Renal cortical epithelial cell (primary cell): ENCODE measurements around the gene EXOC4. TPM values are rescaled to one million over a fixed set of nuclear protein-coding genes. Genes with fewer than 3 reads are reported as not detected.

Experiments
- DNase-seq: peaks from one replicate; pipeline ENCODE4 v3.0.0-alpha.2; 2011; ENCODE audit warnings: low read depth
- total RNA-seq: library from RNA; depleted of rRNA; stranded (reverse); fragments of >200 nt; gene quantifications from 2 replicates; pipeline ENCODE4 v1.2.3, GENCODE V29; 2014

The EXOC4 gene
- total RNA-seq, 1 donor from 2014 or later, result 144 TPM

GRCh38 chr7:133573554-133574265 lies 320.8 kb downstream of the EXOC4 start:
- no peak for DNase-seq

GRCh38 chr7:133575726-133576440 lies 323.0 kb downstream of the EXOC4 start:
- DNase-seq, result no peak

DNA sequence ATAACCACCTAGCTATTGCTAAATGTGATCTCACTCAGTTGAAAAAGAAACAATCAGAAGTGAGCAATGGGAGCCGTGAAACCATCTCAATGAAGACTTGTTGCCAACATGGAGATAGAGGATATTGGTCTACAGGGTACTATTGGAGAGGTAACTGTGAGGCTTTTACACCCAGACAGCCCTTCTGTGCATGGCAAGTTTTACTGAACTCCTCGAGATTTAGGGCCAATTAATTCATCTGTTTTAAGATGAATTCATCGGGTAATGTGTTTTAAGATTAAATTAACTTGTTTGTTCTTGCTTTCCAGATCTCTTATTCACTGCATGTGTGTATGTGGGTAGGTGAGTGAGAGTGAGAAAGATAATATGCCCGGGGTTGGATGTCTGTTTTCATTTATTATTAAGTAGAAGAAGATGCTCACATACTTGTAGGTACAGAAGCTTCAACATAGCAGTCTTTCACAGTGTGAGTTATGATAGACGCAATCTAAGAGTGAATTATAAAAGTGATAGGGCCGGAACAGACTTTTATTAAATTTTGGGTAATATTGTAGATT lies 323.8 kb downstream of the EXOC4 start:
- no peak for DNase-seq

GRCh38 chr7:133582766-133583523 lies 330.1 kb downstream of the EXOC4 start:
- DNase-seq, result peak; percentile 19

DNA sequence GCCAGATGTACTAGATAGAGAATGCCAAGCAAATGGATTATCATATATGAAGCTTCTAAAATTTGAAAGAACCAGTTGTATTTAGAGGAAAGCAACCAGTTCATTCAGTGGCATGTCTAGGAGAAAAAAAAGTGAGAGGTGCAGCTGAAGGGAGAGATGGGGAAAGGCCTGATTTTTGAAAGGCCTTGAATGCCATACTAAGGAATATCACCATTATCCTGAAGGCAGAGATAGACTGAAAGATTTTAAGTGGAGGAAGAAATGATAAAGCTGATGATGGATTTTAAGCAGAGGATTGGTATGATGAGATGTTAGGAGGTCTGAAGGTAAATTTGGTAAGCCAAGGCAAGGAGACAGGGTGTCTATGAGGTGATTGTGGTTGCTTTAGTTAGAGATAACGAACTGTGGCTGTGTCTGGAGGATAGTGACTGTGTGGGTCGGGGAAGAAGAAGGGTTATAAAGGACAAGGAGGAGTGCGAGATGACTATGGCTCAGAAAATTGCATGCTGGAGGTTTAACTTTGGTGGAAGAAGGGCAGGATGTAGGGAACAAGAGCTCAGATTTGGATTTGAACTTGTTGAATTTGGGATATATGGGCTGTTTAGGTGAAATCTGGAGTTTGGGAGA lies 330.8 kb downstream of the EXOC4 start:
- DNase-seq, result no peak

DNA sequence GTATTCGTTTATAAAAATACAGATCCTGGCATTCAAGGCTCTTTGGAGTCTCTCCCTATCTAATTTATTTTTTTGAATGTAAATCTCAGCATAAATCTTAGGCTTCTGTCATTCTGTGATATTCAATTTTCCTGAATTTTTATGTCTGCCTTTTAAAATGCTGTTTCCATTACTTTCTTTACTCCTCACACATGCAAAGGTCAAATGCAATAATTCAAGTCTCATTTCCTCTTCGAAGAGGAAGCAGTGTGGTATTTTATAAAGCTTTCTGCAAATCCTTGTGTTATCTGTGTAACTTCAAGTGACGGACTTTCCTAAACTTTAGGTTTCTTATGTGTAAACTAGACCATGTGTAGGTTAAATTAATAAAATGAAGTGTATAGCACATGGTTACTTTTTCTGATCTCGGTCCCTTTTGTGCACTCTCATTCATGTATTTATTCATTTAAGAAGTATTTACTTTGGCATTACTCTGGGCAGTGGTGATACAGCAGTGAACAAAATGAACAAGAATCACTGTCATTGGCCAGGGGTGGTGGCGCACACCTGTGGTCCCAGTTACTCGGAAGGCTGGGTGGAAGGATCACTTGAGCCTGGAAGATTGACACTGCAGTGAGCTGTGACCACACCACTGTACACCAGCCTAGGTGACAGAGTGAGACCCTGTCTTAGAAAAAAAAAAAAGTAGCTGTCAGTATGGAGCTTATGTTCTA lies 332.2 kb downstream of the EXOC4 start:
- no peak for DNase-seq

DNA sequence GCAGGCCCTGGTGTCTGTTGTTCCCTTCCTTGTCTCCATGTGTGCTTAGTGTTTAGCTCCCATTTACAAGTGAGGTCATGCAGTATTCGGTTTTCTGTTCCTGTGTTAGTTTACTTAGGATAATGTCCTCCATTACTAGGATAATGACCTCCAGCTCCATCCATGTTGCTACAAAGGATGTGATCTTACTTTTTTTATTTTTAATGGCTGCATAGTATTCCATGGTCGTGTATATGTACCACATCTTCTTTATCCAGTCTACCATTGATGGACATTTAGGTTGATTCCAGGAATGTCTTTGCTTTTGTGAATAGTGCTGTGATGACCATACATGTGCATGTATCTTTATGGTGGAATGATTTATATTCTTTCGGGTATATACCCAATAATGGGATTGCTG lies 333.4 kb downstream of the EXOC4 start:
- DNase-seq, result no peak

GRCh38 chr7:133587903-133588302 lies 335.0 kb downstream of the EXOC4 start:
- DNase-seq, result no peak

DNA sequence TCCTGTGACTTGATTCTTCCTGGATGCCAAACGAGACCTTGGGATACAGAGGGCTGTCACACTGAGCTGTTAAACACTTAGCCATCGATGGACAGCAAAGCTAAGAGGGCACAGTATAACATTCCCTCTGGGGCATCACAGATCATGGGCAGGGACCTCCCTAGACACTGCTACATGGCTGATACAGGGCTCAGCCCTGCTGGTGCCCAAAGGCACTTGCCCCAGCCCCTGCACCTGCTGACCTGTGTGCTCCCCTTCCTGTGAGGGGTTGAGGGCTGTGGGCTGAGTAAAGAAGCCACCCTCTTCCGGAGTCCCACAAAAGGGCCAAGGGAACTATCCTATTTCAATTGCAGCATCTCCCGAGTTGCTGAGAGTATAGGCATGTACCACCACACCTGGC lies 337.9 kb downstream of the EXOC4 start:
- DNase-seq, result no peak

GRCh38 chr7:133591704-133592340 lies 338.9 kb downstream of the EXOC4 start:
- DNase-seq, result no peak

GRCh38 chr7:133593561-133593960 lies 340.7 kb downstream of the EXOC4 start:
- no peak for DNase-seq

GRCh38 chr7:133601617-133602016 lies 348.7 kb downstream of the EXOC4 start:
- no peak for DNase-seq

DNA sequence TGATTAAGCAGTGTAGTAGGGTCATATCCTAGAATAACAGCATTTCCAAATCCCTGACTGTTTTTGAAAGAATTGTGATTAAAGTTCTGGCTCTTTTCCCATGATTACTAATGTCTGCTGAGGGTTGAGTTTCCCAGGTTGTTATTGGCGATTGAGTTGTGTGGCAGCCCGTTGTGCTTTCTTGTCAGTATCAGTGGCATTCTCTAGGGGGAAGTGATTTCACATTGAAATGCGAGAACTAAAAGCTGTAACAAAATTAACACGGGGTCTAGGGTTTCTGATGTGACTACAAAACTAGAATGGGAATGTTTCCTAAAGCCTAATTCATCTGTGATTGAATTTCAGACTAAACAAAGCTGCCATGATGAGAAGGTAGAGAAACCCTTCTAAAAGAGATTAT lies 349.4 kb downstream of the EXOC4 start:
- DNase-seq, result peak; percentile 49

DNA sequence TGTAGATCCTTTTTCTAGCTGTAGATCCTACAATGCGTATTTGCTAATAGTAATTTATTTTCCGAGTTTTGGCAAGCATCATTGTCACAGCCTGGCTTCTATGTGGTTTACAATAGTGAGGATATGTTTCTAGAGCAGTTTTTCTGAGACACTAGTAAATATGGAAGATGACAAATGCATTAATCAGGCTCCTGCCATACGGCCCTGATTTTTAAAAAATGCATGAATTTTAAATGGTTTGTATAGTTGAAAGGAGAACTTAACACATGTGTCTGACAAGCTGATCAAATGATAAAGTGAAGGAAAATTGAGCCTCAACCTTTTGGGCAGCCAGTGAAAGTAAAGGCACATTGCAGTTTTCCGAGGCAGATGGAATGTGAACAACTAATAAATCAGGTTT lies 354.1 kb downstream of the EXOC4 start:
- no peak for DNase-seq

- DNase-seq, result peak; percentile 21
Measured at GRCh38 chr7:133609806-133610205, 356.9 kb downstream of the EXOC4 start.

- no peak for DNase-seq
Measured at GRCh38 chr7:133611955-133612354, 359.1 kb downstream of the EXOC4 start.

DNA sequence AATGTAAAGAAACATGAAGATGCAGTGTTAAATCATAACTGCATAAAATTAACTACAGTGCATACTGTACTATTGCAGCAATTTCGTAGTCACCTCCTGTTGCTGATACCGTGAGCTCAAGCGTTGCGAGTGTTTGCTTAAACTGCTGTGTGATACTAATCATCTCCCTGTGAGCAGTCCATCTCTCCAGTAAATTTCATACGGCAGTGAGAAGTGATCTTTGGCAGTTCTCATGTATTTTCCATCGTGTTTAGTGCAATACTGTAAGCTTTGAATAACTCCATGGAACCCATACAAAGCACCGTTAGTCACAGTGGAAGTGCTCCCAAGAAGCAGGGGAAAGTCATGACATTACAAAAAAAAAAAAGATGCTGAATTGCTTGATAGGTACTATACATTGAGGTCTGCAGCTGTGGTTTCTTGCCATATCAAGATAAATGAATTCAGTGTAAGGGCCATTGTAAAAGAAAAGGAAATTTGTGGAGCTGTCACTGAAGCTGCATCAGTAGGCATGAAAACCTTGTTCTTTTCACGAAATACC lies 360.4 kb downstream of the EXOC4 start:
- DNase-seq, result no peak

GRCh38 chr7:133614251-133614650 lies 361.4 kb downstream of the EXOC4 start:
- peak; percentile 20 for DNase-seq

- no peak for DNase-seq
Measured at GRCh38 chr7:133618970-133619369, 366.1 kb downstream of the EXOC4 start.

DNA sequence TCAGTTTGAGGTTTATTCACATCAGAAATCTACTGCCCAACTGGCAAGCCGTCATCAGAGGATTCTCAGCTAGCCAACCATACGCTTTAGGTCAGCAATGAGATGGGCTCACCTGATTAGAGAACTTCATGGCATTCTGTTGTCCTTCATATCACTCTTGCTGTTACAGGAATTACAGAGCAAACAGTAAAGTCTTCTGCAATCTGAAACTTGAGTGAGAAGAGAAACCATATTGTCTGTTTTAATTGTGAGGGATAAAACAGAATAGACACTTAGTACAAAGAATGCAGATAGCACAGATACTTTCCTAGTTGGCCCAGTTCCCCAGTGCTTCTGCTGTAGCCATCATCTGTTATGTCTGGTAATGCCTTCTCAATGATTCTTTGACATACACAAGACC lies 366.6 kb downstream of the EXOC4 start:
- no peak for DNase-seq

DNA sequence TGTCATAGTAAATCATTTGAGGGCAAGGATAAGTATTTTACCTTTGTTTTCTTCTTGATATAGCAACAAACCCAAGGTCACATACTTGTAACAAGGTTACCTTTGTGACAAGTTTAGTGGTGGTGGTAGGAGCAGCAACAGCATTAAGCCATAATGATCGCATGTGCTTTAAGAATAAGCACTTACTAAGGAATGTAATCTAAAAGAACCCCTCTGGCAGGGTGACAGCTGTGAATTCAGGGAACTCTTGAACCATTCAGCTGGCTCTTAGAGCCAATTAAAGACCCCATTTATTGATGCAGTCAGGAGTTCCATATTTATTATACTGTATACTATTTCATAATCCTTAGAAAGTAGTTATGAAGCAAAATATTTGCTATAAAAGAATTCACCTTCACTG lies 370.8 kb downstream of the EXOC4 start:
- DNase-seq, result no peak
